Neuronal stem cell (in vitro differentiated cells): Measurements from ENCODE around the gene DPEP2. TPM values are rescaled to one million over a fixed set of nuclear protein-coding genes. Genes with fewer than 3 reads are reported as not detected.
A peak's percentile ranks its signal among the peaks of the same experiment; 100 is the strongest.
"Not testable (repeated sequence)": the region's sequence is repeated elsewhere in the genome, so short reads cannot be mapped to it uniquely, and the experiment has no call there.

Experiments used
- DNase-seq: peaks from one replicate; pipeline ENCODE4 v3.0.0-alpha.2; 2013; ENCODE audit warnings: low spot score
- H2AFZ ChIP-seq: one replicate; pipeline ENCODE4 v1.6.1; 2013; ENCODE audit warnings: mild to moderate bottlenecking, low read length, inconsistent platforms
- H2AK5ac ChIP-seq: 2 replicates; pipeline ENCODE4 v1.6.1; 2013; ENCODE audit warnings: low read depth, mild to moderate bottlenecking, inconsistent platforms, low read length, moderate library complexity, mixed read lengths
- H2BK120ac ChIP-seq: 2 replicates; pipeline ENCODE4 v1.6.1; 2013; ENCODE audit warnings: low read depth, mild to moderate bottlenecking, inconsistent platforms, low read length, moderate library complexity, mixed read lengths
- H2BK12ac ChIP-seq: one replicate; pipeline ENCODE4 v1.6.1; 2013; ENCODE audit warnings: low read length, inconsistent platforms
- H2BK15ac ChIP-seq: 2 replicates; pipeline ENCODE4 v1.6.1; 2013; ENCODE audit warnings: mild to moderate bottlenecking, low read length, inconsistent platforms, mixed read lengths
- H2BK5ac ChIP-seq: one replicate; pipeline ENCODE4 v1.6.1; 2013; ENCODE audit warnings: inconsistent platforms, mild to moderate bottlenecking, low read length, moderate library complexity
- H3K14ac ChIP-seq: one replicate; pipeline ENCODE4 v1.6.1; 2013; ENCODE audit warnings: low read length, inconsistent platforms
- H3K18ac ChIP-seq: 2 replicates; pipeline ENCODE4 v1.6.1; 2013; ENCODE audit warnings: low read length, inconsistent platforms
- H3K23ac ChIP-seq: 2 replicates; pipeline ENCODE4 v1.6.1; 2013; ENCODE audit warnings: low read depth, mild to moderate bottlenecking, mixed read lengths, low read length, inconsistent platforms; ENCODE audit not compliant: poor library complexity
- H3K27ac ChIP-seq: replicated peaks from 3 replicates; pipeline ENCODE4 v1.5.1; 2013; ENCODE audit warnings: low read length, inconsistent platforms
- H3K27me3 ChIP-seq, 3 experiments: 2 replicates each; pipeline ENCODE4 v1.6.1; 2013; ENCODE audit warnings: low read length in 3 of 3, mild to moderate bottlenecking in 2 of 3, inconsistent platforms in 1 of 3, low read depth in 1 of 3, mixed read lengths in 1 of 3, moderate library complexity in 1 of 3; ENCODE audit not compliant: control insufficient read depth in 3 of 3, insufficient read depth in 3 of 3
- H3K36me3 ChIP-seq, 2 donors: replicated peaks in 1 of 2; 2 replicates each; pipeline ENCODE4 v1.6.1; 2013; ENCODE audit warnings: low read length in 2 of 2; ENCODE audit not compliant: control insufficient read depth in 2 of 2, insufficient read depth in 2 of 2
- H3K4ac ChIP-seq: 2 replicates; pipeline ENCODE4 v1.6.1; 2013; ENCODE audit warnings: inconsistent platforms, mild to moderate bottlenecking, low read length, moderate library complexity
- H3K4me1 ChIP-seq, 2 donors: 1 replicate in 1 of 2; 2 replicates in 1 of 2; pipeline ENCODE4 v1.6.1; 2013; ENCODE audit warnings: low read length in 2 of 2, low read depth in 1 of 2; ENCODE audit not compliant: control insufficient read depth in 2 of 2, insufficient read depth in 1 of 2
- H3K4me2 ChIP-seq: one replicate; pipeline ENCODE4 v1.6.1; 2013; ENCODE audit warnings: mild to moderate bottlenecking, low read length, inconsistent platforms; ENCODE audit not compliant: insufficient read depth, poor library complexity, severe bottlenecking
- H3K4me3 ChIP-seq, 2 donors: 2 replicates each; pipeline ENCODE4 v1.5.1; 2013; ENCODE audit warnings: low read length in 2 of 2, mild to moderate bottlenecking in 2 of 2, inconsistent platforms in 1 of 2, moderate library complexity in 1 of 2
- H3K79me1 ChIP-seq: one replicate; pipeline ENCODE4 v1.6.1; 2013; ENCODE audit warnings: low read depth, mild to moderate bottlenecking, inconsistent platforms, low read length, moderate library complexity
- H3K9ac ChIP-seq: one replicate; pipeline ENCODE4 v1.6.1; 2013; ENCODE audit warnings: mild to moderate bottlenecking, low read depth, low read length, inconsistent platforms; ENCODE audit not compliant: poor library complexity
- H3K9me3 ChIP-seq, 2 donors: replicated peaks in 1 of 2; 2 replicates each; pipeline versions ENCODE3 to v1.6.1; 2013; ENCODE audit warnings: low read length in 2 of 2, mild to moderate bottlenecking in 2 of 2, inconsistent platforms in 1 of 2, low read depth in 1 of 2, mixed read lengths in 1 of 2, moderate library complexity in 1 of 2; ENCODE audit not compliant: control insufficient read depth in 2 of 2, insufficient read depth in 1 of 2
- H4K8ac ChIP-seq: one replicate; pipeline ENCODE4 v1.6.1; 2013; ENCODE audit warnings: low read depth, mild to moderate bottlenecking, inconsistent platforms, low read length, moderate library complexity
- H4K91ac ChIP-seq: one replicate; pipeline ENCODE4 v1.6.1; 2013; ENCODE audit warnings: low read length, low read depth, mild to moderate bottlenecking, inconsistent platforms; ENCODE audit not compliant: poor library complexity
- WGBS, 2 donors: extraction: QIAGEN DNeasy Blood & Tissue Kit; methylation state at CpG; one replicate each; pipeline ENCODE4 v1.1.7; 2013; ENCODE audit warnings: missing lambda C conversion rate in 2 of 2, mixed read lengths in 1 of 2; ENCODE audit not compliant: insufficient read length in 2 of 2, insufficient replicate concordance in 1 of 2; ENCODE audit errors: extremely low coverage in 2 of 2; 5-methylcytosine and 5-hydroxymethylcytosine counted together
- polyA plus RNA-seq, 2 experiments: library from polyadenylated mRNA; stranded (reverse); fragments of 200-250 nt; gene quantifications; one replicate each; pipeline ENCODE4 v1.2.3, GENCODE V29; 2013

DPEP2 gene
- not detected for polyA plus RNA-seq (2013, experiment 1 of 2)
- not detected for polyA plus RNA-seq (2013, experiment 2 of 2)

- peak within 1 kb of the TSS; percentile 61 for H3K14ac ChIP-seq
- H3K27me3 ChIP-seq, H3K4me3 ChIP-seq, H3K79me1 ChIP-seq, H3K27ac ChIP-seq, H2BK120ac ChIP-seq, H3K4me1 ChIP-seq, H3K4me2 ChIP-seq, H3K9me3 ChIP-seq, H4K91ac ChIP-seq, H3K18ac ChIP-seq, H2AK5ac ChIP-seq, H2BK12ac ChIP-seq, H2BK15ac ChIP-seq, H2BK5ac ChIP-seq, H3K36me3 ChIP-seq, H3K23ac ChIP-seq, H3K4ac ChIP-seq, H4K8ac ChIP-seq, H3K9ac ChIP-seq, DNase-seq: not testable (repeated sequence)
- no CpG with 5 or more reads among the region's 18 CpGs for WGBS, 2 donors
- peak within 1 kb of the TSS; percentile 63 for H2AFZ ChIP-seq
Observed at GRCh38 chr16:67998779-67999688, at the start of gene DPEP2. TSS of gene DPEP2 (minus strand) at chr16:67999484. CDS start at chr16:67993212, 6,272 bp downstream.

- Histone ChIP-seq H3K14ac (no peak overlapping the region), H2BK15ac (no peak overlapping the region), H2AFZ (no peak overlapping the region), H2AK5ac (no peak overlapping the region), H2BK120ac (no peak overlapping the region), H2BK5ac (no peak overlapping the region), H3K79me1 (no peaks in the 10 kb centered on the region), H3K4ac (no peak overlapping the region), H3K18ac (no peak overlapping the region), H3K9me3 (no peaks in the 10 kb centered on the region), H3K27me3 (no peaks in the 10 kb centered on the region), H3K23ac (no peak overlapping the region), H3K4me2 (no peak overlapping the region), H4K8ac (no peak overlapping the region), H4K91ac (no peak overlapping the region), H3K9ac (no peak overlapping the region), H3K4me1 (no peaks in the 10 kb centered on the region), H3K36me3 (peaks cover 10 to 60% of the 10 kb centered on the region in 2 donors), H3K4me3 (no peak overlapping the region), H3K27ac (no peak overlapping the region), H2BK12ac (no peak overlapping the region)
- DNase-seq = no peak
- WGBS, 2 donors = no CpG with 5 or more reads among the region's 2 CpGs
Observed at GRCh38 chr16:68047987-68048386, 48.7 kb upstream of the DPEP2 start.

GRCh38 chr16:68046106-68046505 is 46.8 kb upstream of the DPEP2 start:
- Histone ChIP-seq H3K9me3 (no peaks in the 10 kb centered on the region), H4K91ac (no peak overlapping the region), H3K27ac (no peak overlapping the region), H3K4me2 (no peak overlapping the region), H3K4ac (no peak overlapping the region), H3K9ac (no peak overlapping the region), H2AK5ac (no peak overlapping the region), H3K14ac (no peak overlapping the region), H3K79me1 (no peaks in the 10 kb centered on the region), H3K27me3 (no peaks in the 10 kb centered on the region), H3K4me3 (no peak overlapping the region), H2BK5ac (no peak overlapping the region), H3K18ac (no peak overlapping the region), H2AFZ (no peak overlapping the region), H2BK15ac (no peak overlapping the region), H3K36me3 (peaks cover 8 to 64% of the 10 kb centered on the region in 2 donors), H2BK120ac (no peak overlapping the region), H2BK12ac (no peak overlapping the region), H4K8ac (no peak overlapping the region), H3K23ac (no peak overlapping the region), H3K4me1 (no peaks in the 10 kb centered on the region)
- no CpG with 5 or more reads among the region's 7 CpGs for WGBS, 2 donors
- no peak for DNase-seq

GRCh38 chr16:68041783-68042182 is 42.5 kb upstream of the DPEP2 start:
- no peak overlapping the region for H2BK120ac ChIP-seq
- H3K9me3 ChIP-seq = no peaks in the 10 kb centered on the region
- H3K9ac ChIP-seq = no peak overlapping the region
- H2AK5ac ChIP-seq = no peak overlapping the region
- WGBS, 2 donors = no CpG with 5 or more reads among the region's 2 CpGs
- H3K79me1 ChIP-seq = no peaks in the 10 kb centered on the region
- H3K4me1 ChIP-seq = no peaks in the 10 kb centered on the region
- H3K4me2 ChIP-seq = no peak overlapping the region
- no peak for DNase-seq
- no peak overlapping the region for H2BK12ac ChIP-seq
- H3K27me3 ChIP-seq = no peaks in the 10 kb centered on the region
- H2BK15ac ChIP-seq = no peak overlapping the region
- H4K91ac ChIP-seq = no peak overlapping the region
- H3K27ac ChIP-seq = no peak overlapping the region
- H3K23ac ChIP-seq = no peak overlapping the region
- no peak overlapping the region for H3K4ac ChIP-seq
- no peak overlapping the region for H4K8ac ChIP-seq
- H2AFZ ChIP-seq = no peak overlapping the region
- no peak overlapping the region for H3K14ac ChIP-seq
- H3K4me3 ChIP-seq = no peak overlapping the region
- H3K18ac ChIP-seq = no peak overlapping the region
- H2BK5ac ChIP-seq = no peak overlapping the region
- H3K36me3 ChIP-seq = peaks cover 0 to 54% of the 10 kb centered on the region in 2 donors
